Right lobe of liver (tissue), 4 donors: ENCODE data around the gene PSEN2.

Source experiments
- POLR2A ChIP-seq: fragments of 450-650 bp; IDR thresholded peaks from one replicate; pipeline ENCODE4 v1.6.1; 2017; ENCODE audit warnings: antibody characterized with exemption, mild to moderate bottlenecking
- TF ChIP-seq, protein P1 (sequence below), 4 donors: fragments of 200-600 bp in 3 of 4; fragments of 450-650 bp in 1 of 4; IDR thresholded peaks; one replicate each; pipeline versions ENCODE4 v1.5.1 to v1.8.0; 2016 to 2022; ENCODE audit warnings: antibody characterized with exemption in 4 of 4, mild to moderate bottlenecking in 2 of 4
- donor health status: DM: no; HTN: no; CAD: no.
- donor health status: DM: no; HTN: no; CAD: no.
- donor health status: DM: no; HTN: yes; CAD: no.

DNA sequence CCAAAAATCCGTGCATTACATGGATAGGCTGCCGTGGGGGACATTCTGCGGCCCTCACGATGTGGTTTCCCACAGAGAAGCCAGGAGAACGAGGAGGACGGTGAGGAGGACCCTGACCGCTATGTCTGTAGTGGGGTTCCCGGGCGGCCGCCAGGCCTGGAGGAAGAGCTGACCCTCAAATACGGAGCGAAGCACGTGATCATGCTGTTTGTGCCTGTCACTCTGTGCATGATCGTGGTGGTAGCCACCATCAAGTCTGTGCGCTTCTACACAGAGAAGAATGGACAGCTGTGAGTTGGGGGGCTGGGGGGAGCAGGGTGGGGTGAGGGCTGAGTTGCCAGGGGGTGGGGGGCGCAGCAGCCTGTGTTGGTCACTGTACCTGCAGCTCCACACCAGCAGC, 13.2 kb downstream of the PSEN2 start:
- TF ChIP-seq, protein P1, sequence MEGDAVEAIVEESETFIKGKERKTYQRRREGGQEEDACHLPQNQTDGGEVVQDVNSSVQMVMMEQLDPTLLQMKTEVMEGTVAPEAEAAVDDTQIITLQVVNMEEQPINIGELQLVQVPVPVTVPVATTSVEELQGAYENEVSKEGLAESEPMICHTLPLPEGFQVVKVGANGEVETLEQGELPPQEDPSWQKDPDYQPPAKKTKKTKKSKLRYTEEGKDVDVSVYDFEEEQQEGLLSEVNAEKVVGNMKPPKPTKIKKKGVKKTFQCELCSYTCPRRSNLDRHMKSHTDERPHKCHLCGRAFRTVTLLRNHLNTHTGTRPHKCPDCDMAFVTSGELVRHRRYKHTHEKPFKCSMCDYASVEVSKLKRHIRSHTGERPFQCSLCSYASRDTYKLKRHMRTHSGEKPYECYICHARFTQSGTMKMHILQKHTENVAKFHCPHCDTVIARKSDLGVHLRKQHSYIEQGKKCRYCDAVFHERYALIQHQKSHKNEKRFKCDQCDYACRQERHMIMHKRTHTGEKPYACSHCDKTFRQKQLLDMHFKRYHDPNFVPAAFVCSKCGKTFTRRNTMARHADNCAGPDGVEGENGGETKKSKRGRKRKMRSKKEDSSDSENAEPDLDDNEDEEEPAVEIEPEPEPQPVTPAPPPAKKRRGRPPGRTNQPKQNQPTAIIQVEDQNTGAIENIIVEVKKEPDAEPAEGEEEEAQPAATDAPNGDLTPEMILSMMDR (IDR thresholded peaks at IDR 0.05), result no peak
- TF ChIP-seq POLR2A, result no peak
